Heart right ventricle (tissue), 16 donors: Measurements from ENCODE around the gene UNC80. TPM values are rescaled to one million over a fixed set of nuclear protein-coding genes. Genes with fewer than 3 reads are reported as not detected.

Experiments
- ATAC-seq, 8 donors: fragments of 200-7000 bp; cut with Tn5 transposase; one replicate each; pipeline ENCODE4 v1.9.1; 2020; ENCODE audit warnings: mild to moderate bottlenecking in 8 of 8, moderate library complexity in 8 of 8, moderate number of reproducible peaks in 1 of 8
- DNase-seq, 2 donors: peaks; one replicate each; pipeline ENCODE4 v3.0.0-alpha.2; 2020
- H3K27ac ChIP-seq, 10 donors: fragments of 200-600 bp; sonication (generic) in 2 of 10; one replicate each; pipeline versions ENCODE4 v1.5.0 to v1.8.0; 2020 to 2022; ENCODE audit warnings: mild to moderate bottlenecking in 3 of 10
- H3K27me3 ChIP-seq, 7 donors: fragments of 200-600 bp; one replicate each; pipeline ENCODE4 v1.8.0; 2021 to 2022; ENCODE audit warnings: mild to moderate bottlenecking in 2 of 7
- H3K36me3 ChIP-seq, 9 donors: fragments of 200-600 bp; sonication (generic) in 1 of 9; one replicate each; pipeline versions ENCODE4 v1.5.0 to v1.8.0; 2020 to 2022; ENCODE audit warnings: mild to moderate bottlenecking in 2 of 9
- H3K4me1 ChIP-seq, 9 donors: fragments of 200-600 bp; sonication (generic) in 1 of 9; one replicate each; pipeline versions ENCODE4 v1.5.0 to v1.8.0; 2020 to 2022; ENCODE audit warnings: mild to moderate bottlenecking in 4 of 9
- H3K4me3 ChIP-seq, 10 donors: fragments of 200-600 bp; sonication (generic) in 2 of 10; one replicate each; pipeline versions ENCODE4 v1.5.0 to v1.8.0; 2020 to 2022; ENCODE audit warnings: mild to moderate bottlenecking in 7 of 10, moderate library complexity in 2 of 10
- H3K9me3 ChIP-seq, 11 donors: fragments of 200-600 bp in 10 of 11; sonication (generic) in 2 of 11; one replicate each; pipeline versions ENCODE4 v1.5.0 to v1.8.0; 2013 to 2022; ENCODE audit warnings: mild to moderate bottlenecking in 2 of 11, control low read depth in 1 of 11, moderate library complexity in 1 of 11
- WGBS, 2 donors: extraction: QIAGEN DNeasy Blood & Tissue Kit; methylation state at CpG; one replicate each; pipeline ENCODE4 v1.1.7; 2013; ENCODE audit warnings: inconsistent platforms in 1 of 2; 5-methylcytosine and 5-hydroxymethylcytosine counted together
- intact Hi-C, 10 donors: fragments of 100-400 bp; cut with DNase I; formaldehyde crosslinking; loops; one replicate each; pipeline versions ENCODE4 v1.11.1 to v1.14.2; 2022
- polyA plus RNA-seq, 2 donors: library from polyadenylated mRNA; stranded (reverse); fragments of 200-250 nt; gene quantifications; one replicate each; pipeline ENCODE4 v1.2.3, GENCODE V29; 2013
- total RNA-seq, 10 donors: library from RNA; stranded (reverse); fragmentation: NEBNext Ultra II Directional in 3 of 10; extraction: Animal tissue kit (Norgen Biotek cat#: 25700) in 3 of 10; gene quantifications; one replicate each; pipeline versions ENCODE4 v1.2.1 to v1.2.4, GENCODE V29; 2021 to 2023
- TF ChIP-seq, protein P1 (sequence below), 9 donors: fragments of 200-600 bp; sonication (generic) in 2 of 9; IDR thresholded peaks; one replicate each; pipeline versions ENCODE4 v1.5.0 to v1.8.0; 2021 to 2022; ENCODE audit warnings: antibody characterized with exemption in 9 of 9, mild to moderate bottlenecking in 5 of 9, moderate library complexity in 1 of 9
- donor health status: Arrhythmogenic right ventricular cardiomyopathy.
- donor health status: ischemic (EF 13 %, LVEDD 7.1; RV severe dilation, severe dysfunction).
- donor health status: healthy with polysubstance abuse.
- donor health status: DM: no; HTN: yes; CAD: no.
- donor health status: DM: no; HTN: no; CAD: no.
- donor health status: ischemic (EF 25% LVEDD 6.9; RV normal size, moderate dysfunction).
- donor health status: ischemic (EF 25% LVEDD 5.7; RV mildly dilated, moderate dysfunction).
- donor health status: healthy.
- donor health status: DM: yes; HTN: yes; CAD: no.
- donor health status: Ischemic cardiomyopathy.
- donor health status: ischemic (EF 35%, LVEDD 5.7; RV mildly dilated, moderate dysfunction).
- donor health status: nonischemic (EF 11% LVEDD 7.7; RV severe dilation, severe dysfunction).
- donor health status: DM: yes; HTN: yes; CAD: no.
- donor health status: PGD.
- donor health status: ischemic (EF 29% LVEDD 5.4; RV normal size, mild dysfunction).
- donor health status: nonischemic (EF 23%, LVEDD 6.1; RV moderate dilation, normal function).

UNC80 gene
- total and polyA plus RNA-seq, 12 donors = under 0.01 to 1.3 (median 0.32) TPM; not detected in 4

DNA sequence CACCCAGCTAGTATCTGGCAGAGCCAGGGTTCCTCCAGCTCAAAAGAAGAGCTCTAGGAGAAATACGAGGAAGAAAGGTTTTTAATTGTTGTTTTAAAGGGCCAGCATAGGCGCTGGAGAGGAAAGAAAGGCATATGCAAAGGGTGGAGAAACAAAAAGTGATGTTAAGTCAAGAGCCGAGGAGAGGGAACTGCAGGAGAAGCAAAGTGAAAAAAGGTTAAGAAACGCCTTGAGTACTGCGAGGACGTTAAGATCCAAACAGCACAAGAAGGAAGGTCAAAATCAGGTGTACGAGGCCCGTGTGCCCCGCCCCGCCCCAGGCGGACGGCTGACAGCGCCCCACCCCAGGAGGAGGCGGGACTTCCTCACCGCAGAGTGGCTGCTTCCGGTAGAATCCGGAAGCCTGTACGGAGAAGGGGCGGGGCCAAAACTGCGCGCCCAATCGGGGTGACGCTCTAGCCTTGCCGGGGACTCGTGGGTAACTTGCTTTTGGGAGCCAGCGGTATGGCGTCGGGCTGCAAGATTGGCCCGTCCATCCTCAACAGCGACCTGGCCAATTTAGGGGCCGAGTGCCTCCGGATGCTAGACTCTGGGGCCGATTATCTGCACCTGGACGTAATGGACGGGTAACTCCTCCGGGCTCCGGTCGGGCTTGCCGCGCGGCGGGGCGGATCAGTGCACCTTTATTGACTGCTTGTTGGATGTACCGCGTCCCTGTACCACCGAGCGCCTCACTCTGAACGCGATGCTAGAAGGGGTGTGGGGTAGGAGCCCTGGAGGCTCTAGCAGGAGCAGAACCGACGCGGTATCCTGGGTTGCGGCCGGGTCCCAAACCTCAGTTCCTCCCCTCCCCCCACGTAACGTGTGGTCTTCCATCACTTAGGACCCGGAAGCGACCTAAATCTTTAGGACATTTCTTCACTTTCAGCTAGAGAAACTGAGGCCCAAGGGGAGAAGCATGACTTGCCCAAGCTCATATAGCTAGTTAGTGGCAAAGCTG, 230.8 kb downstream of the UNC80 start, which contains the start of gene RPE:
RPE (plus strand) TSS at position 481 of the 1,000 bp plus-strand sequence; CDS start at position 505, 24 bp downstream.
- Histone ChIP-seq H3K4me1 (peaks cover 4 to 52% (median 45%) of the 10 kb centered on the region in 9 donors), H3K27ac (peak within 1 kb of the TSS; percentile 55 to 88 (median 84)), H3K4me3 (peak within 1 kb of the TSS; percentile 74 to 99 (median 88)), H3K36me3 (peaks cover 0 to 20% (median 0%) of the 10 kb centered on the region in 9 donors), H3K9me3 (no peaks in the 10 kb centered on the region), H3K27me3 (no peaks in the 10 kb centered on the region)
- ATAC-seq (peak; percentile 100), DNase-seq (peak; percentile 96 to 98)
- 0 to 1% methylated on average over 58 of the region's 58 CpGs for WGBS, 2 donors
- intact Hi-C loops = loop anchor here in 6 of 10 donors (1.0 to 10.0 kb wide), 4 partner anchors 168 to 172 kb away; partner anchors contain the start of gene KANSL1L (in 6 of the 6)
- TF ChIP-seq, protein P1, sequence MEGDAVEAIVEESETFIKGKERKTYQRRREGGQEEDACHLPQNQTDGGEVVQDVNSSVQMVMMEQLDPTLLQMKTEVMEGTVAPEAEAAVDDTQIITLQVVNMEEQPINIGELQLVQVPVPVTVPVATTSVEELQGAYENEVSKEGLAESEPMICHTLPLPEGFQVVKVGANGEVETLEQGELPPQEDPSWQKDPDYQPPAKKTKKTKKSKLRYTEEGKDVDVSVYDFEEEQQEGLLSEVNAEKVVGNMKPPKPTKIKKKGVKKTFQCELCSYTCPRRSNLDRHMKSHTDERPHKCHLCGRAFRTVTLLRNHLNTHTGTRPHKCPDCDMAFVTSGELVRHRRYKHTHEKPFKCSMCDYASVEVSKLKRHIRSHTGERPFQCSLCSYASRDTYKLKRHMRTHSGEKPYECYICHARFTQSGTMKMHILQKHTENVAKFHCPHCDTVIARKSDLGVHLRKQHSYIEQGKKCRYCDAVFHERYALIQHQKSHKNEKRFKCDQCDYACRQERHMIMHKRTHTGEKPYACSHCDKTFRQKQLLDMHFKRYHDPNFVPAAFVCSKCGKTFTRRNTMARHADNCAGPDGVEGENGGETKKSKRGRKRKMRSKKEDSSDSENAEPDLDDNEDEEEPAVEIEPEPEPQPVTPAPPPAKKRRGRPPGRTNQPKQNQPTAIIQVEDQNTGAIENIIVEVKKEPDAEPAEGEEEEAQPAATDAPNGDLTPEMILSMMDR (IDR thresholded peaks at IDR 0.05) = no peak

DNA sequence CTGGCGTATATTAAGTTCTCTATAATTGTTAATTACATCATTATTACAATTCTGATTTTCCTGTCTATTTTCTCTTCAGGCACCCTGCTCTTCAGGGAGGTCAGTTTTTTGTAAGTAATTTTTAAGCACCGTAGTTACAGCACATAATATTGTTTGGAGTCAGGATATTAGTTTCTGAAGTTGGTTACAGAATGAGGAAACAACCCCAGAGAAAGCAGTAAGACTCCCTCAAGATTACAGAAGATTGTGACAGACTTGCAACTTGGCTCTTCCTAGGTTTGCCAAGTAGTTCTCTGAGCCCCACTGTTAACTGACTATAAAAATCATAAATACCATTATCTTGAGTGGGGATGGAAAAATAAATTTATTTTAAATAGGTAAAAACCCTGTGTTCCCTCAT, 231.7 kb downstream of the UNC80 start:
- 37 to 39% methylated on average over 2 of the region's 2 CpGs for WGBS, 2 donors
- H3K27ac ChIP-seq = peak overlapping the region in 4 of 10 donors; percentile 82 to 88 (median 84)
- H3K27me3 ChIP-seq = no peaks in the 10 kb centered on the region
- no peaks in the 10 kb centered on the region for H3K9me3 ChIP-seq
- intact Hi-C loops = loop anchor here in 5 of 10 donors (2.0 to 10.0 kb wide), 3 partner anchors 167 to 171 kb away; partner anchors contain the start of gene KANSL1L (in 5 of the 5)
- peak overlapping the region; percentile 74 to 99 (median 88) for H3K4me3 ChIP-seq
- TF ChIP-seq, protein P1 (IDR thresholded peaks at IDR 0.05) = no peak
- ATAC-seq (no peak), DNase-seq (no peak)
- peaks cover 4 to 61% (median 51%) of the 10 kb centered on the region in 9 donors for H3K4me1 ChIP-seq
- peaks cover 0 to 24% (median 0%) of the 10 kb centered on the region in 9 donors for H3K36me3 ChIP-seq

DNA sequence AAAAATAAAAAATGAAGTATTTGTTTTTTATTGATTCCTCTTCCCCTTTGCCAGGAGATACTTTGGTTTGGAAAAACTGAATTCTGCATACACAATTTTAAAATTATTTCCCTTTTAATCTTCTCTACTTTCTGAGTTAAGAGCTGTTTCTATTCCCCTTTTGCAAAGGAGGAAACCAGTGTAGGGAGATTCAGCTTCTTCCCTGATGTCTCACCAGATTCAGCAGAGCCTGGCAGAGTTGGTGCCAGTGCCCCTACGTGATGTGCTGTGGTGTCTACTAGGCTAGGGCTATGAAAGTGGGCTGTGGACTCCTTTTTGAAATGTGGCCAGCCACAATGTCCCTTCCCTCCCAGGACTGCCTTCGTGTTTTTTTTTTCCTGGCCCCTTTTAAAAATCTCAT, 233.2 kb downstream of the UNC80 start:
- no peak overlapping the region for H3K4me3 ChIP-seq
- peak overlapping the region in 1 of 10 donors; percentile 57 for H3K27ac ChIP-seq
- peaks cover 4 to 69% (median 56%) of the 10 kb centered on the region in 9 donors for H3K4me1 ChIP-seq
- DNase-seq (no peak), ATAC-seq (no peak)
- H3K36me3 ChIP-seq = peaks cover 0 to 39% (median 0%) of the 10 kb centered on the region in 9 donors
- intact Hi-C loops = loop anchor here in 4 of 10 donors (5.0 to 10.0 kb wide), 2 partner anchors 167 to 170 kb away; partner anchors contain the start of gene KANSL1L (in 4 of the 4)
- TF ChIP-seq, protein P1 (IDR thresholded peaks at IDR 0.05) = no peak
- H3K9me3 ChIP-seq = no peaks in the 10 kb centered on the region
- no peaks in the 10 kb centered on the region for H3K27me3 ChIP-seq
- WGBS, 2 donors = 68 to 71% methylated on average over 2 of the region's 2 CpGs

DNA sequence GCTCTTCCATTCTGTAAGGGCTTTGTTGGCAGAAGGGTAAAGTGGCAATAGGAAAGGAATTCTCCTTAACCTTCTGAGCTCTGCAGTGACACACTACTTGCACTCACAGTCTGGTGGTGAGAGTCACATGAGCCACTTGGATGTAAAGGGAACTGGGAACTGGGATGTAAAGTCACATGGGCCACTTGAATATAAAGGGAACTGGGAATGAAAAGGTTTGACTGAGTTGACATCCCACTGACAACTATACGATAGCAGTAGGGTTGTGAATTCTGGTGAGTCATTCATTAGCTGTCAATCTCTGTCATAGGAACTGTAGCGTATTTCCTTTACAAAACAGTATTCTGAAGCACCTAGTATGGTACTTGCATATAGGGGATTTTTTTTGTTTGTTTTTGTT, 236.3 kb downstream of the UNC80 start:
- intact Hi-C loops = loop anchor here in 1 of 10 donors (10.0 kb wide), 1 partner anchor 167 kb away; the partner anchor contains the start of gene KANSL1L

More for the DNA sequence above, 236.3 kb downstream of the UNC80 start:
- Histone ChIP-seq H3K27me3 (no peaks in the 10 kb centered on the region), H3K4me1 (peaks cover 0 to 62% (median 50%) of the 10 kb centered on the region in 9 donors), H3K27ac (no peak overlapping the region), H3K36me3 (peaks cover 0 to 69% (median 0%) of the 10 kb centered on the region in 9 donors), H3K4me3 (no peak overlapping the region), H3K9me3 (no peaks in the 10 kb centered on the region)
- DNase-seq = no peak
- 52 to 78% methylated on average over 2 of the region's 2 CpGs for WGBS, 2 donors
- peak in 5 of 8 donors; percentile 32 to 45 (median 38) for ATAC-seq
- TF ChIP-seq, protein P1 (IDR thresholded peaks at IDR 0.05) = no peak
